GM12878 (cell line): ENCODE data around the gene PNRC1. TPM values are rescaled to one million over a fixed set of nuclear protein-coding genes. Genes with fewer than 3 reads are reported as not detected.
A peak's percentile ranks its signal among the peaks of the same experiment; 100 is the strongest.

Source experiments
- BCL11A ChIP-seq: IDR thresholded peaks from 2 replicates; pipeline ENCODE4 v1.6.1; 2011; ENCODE audit warnings: low read depth, low read length
- CBX3 ChIP-seq: fragments of 200-600 bp; sonication (generic); IDR thresholded peaks from 2 replicates; pipeline ENCODE4 v1.6.1; 2016; ENCODE audit warnings: low read depth, borderline replicate concordance
- CUX1 ChIP-seq: IDR thresholded peaks from 2 replicates; pipeline ENCODE4 v1.6.1; 2012; ENCODE audit warnings: improper control_type of control experiment, low read depth, low read length; ENCODE audit not compliant: insufficient replicate concordance
- E2F4 ChIP-seq: IDR thresholded peaks from 2 replicates; pipeline ENCODE4 v1.6.1; 2012; ENCODE audit warnings: low read depth, low read length, improper control_type of control experiment
- EZH2 ChIP-seq: IDR thresholded peaks from 2 replicates; pipeline ENCODE4 v1.6.1; 2012; ENCODE audit warnings: low read depth, mild to moderate bottlenecking, control low read depth, inconsistent platforms, low read length, borderline replicate concordance; ENCODE audit not compliant: control insufficient read depth
- HDAC2 ChIP-seq: fragments of 200-600 bp; sonication (generic); IDR thresholded peaks from 2 replicates; pipeline ENCODE4 v1.6.1; 2017
- JUNB ChIP-seq: IDR thresholded peaks from 2 replicates; pipeline ENCODE4 v1.6.1; 2016; ENCODE audit warnings: antibody characterized with exemption, mild to moderate bottlenecking
- KDM1A ChIP-seq: fragments of 200-600 bp; sonication (generic); IDR thresholded peaks from 2 replicates; pipeline ENCODE4 v1.6.1; 2016; ENCODE audit warnings: borderline replicate concordance
- MAX ChIP-seq: IDR thresholded peaks from 2 replicates; pipeline ENCODE4 v1.6.1; 2012; ENCODE audit warnings: low read depth, low read length, improper control_type of control experiment
- NFYA ChIP-seq: IDR thresholded peaks from 2 replicates; pipeline ENCODE4 v1.6.1; 2011; ENCODE audit warnings: low read depth, mild to moderate bottlenecking, low read length, improper control_type of control experiment, borderline replicate concordance
- PAX8 ChIP-seq: fragments of 450-650 bp; IDR thresholded peaks from 2 replicates; pipeline ENCODE4 v1.6.1; 2017; ENCODE audit warnings: mild to moderate bottlenecking, moderate library complexity
- SMARCA5 ChIP-seq: fragments of 450-650 bp; IDR thresholded peaks from 2 replicates; pipeline ENCODE4 v1.6.1; 2017; ENCODE audit warnings: mild to moderate bottlenecking
- SREBF1 ChIP-seq: IDR thresholded peaks from 2 replicates; pipeline ENCODE4 v1.6.1; 2012; ENCODE audit warnings: mild to moderate bottlenecking, low read length
- SREBF2 ChIP-seq: IDR thresholded peaks from 2 replicates; pipeline ENCODE4 v1.6.1; 2012; ENCODE audit warnings: mild to moderate bottlenecking, low read length
- ZNF384 ChIP-seq: IDR thresholded peaks from 2 replicates; pipeline ENCODE4 v1.6.1; 2012; ENCODE audit warnings: low read depth, mild to moderate bottlenecking, low read length, improper control_type of control experiment, borderline replicate concordance
- ZNF687 ChIP-seq: fragments of 450-650 bp; IDR thresholded peaks from 2 replicates; pipeline ENCODE4 v1.6.1; 2017; ENCODE audit warnings: mild to moderate bottlenecking, moderate library complexity
- polyA plus RNA-seq, 11 experiments: library from polyadenylated mRNA; depleted of rRNA in 4 of 11; unstranded in 6 of 11; stranded (reverse) in 5 of 11; fragments of >200 nt; fragmentation: Nextera tagmentation in 4 of 11; fragmentation: Illumina TruSeq in 1 of 11; extraction: Ambion mirVana in 4 of 11; extraction: Trizol in 1 of 11; gene quantifications; 1 replicate in 1 of 11; 2 replicates in 10 of 11; pipeline versions ENCODE4 v1.2.1 to v1.2.3, GENCODE V29; 2011 to 2016; ENCODE audit warnings: inconsistent platforms in 2 of 11, missing spikeins in 2 of 11, low read depth in 1 of 11
- total RNA-seq, 4 experiments: library from RNA; depleted of rRNA in 3 of 4; stranded (reverse); fragments of >200 nt in 3 of 4; fragmentation: Illumina TruSeq in 1 of 4; extraction: Trizol in 1 of 4; gene quantifications; 2 replicates each; pipeline versions ENCODE4 v1.2.1 to v1.2.3, GENCODE V29; 2013 to 2021
- TF ChIP-seq, protein P1 (sequence below): fragments of 450-650 bp; IDR thresholded peaks from 2 replicates; pipeline ENCODE4 v1.6.1; 2016; ENCODE audit warnings: mild to moderate bottlenecking

Gene PNRC1
- total and polyA plus RNA-seq, 10 of the 15 experiments (the other 5 are each of a cell fraction or from before 2014, with no cell fraction given) = 7.6 to 66.0 (median 33.1) TPM

GRCh38 chr6:89081423-89082322, 1.1 kb downstream of the PNRC1 start (continued):
- TF ChIP-seq ZNF687 (peak; percentile 91), JUNB (no peak), SREBF1 (no peak), CBX3 (no peak), EZH2 (no peak), E2F4 (no peak), SMARCA5 (no peak), MAX (no peak), KDM1A (no peak), SREBF2 (no peak), CUX1 (no peak), ZNF384 (no peak), BCL11A (no peak; the same call in 1 of the 2 replicates), NFYA (no peak), HDAC2 (no peak), PAX8 (no peak)
- TF ChIP-seq, protein P1, sequence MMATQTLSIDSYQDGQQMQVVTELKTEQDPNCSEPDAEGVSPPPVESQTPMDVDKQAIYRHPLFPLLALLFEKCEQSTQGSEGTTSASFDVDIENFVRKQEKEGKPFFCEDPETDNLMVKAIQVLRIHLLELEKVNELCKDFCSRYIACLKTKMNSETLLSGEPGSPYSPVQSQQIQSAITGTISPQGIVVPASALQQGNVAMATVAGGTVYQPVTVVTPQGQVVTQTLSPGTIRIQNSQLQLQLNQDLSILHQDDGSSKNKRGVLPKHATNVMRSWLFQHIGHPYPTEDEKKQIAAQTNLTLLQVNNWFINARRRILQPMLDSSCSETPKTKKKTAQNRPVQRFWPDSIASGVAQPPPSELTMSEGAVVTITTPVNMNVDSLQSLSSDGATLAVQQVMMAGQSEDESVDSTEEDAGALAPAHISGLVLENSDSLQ = 0 out of 2 replicates have a peak, but pooled peaks have one; percentile 19
